IPS-18c (cell line): ENCODE results near the gene TRUB2.

ENCODE experiments used
- H3K4me3 ChIP-seq: 2 replicates; pipeline ENCODE4 v1.7.0; 2013; ENCODE audit warnings: low read depth, mild to moderate bottlenecking, low read length, moderate library complexity; ENCODE audit not compliant: insufficient read depth
- H3K9me3 ChIP-seq: one replicate; pipeline ENCODE4 v1.6.1; 2013; ENCODE audit warnings: mild to moderate bottlenecking, low read length, moderate library complexity; ENCODE audit not compliant: control insufficient read depth, insufficient read depth

Gene TRUB2

GRCh38 chr9:128322404-128323211, at the start of gene TRUB2, which contains the start of gene COQ4:
TSS of gene TRUB2 (minus strand) at chr9:128322447. CDS start at chr9:128322408, 39 bp downstream.
TSS of gene COQ4 (plus strand) at chr9:128322839. CDS start at chr9:128322859, 20 bp downstream.
- no peaks in the 10 kb centered on the region for H3K9me3 ChIP-seq
- peak within 1 kb of the TSS; percentile 86 for H3K4me3 ChIP-seq

GRCh38 chr9:128371630-128372117, 49.4 kb upstream of the TRUB2 start:
- peak overlapping the region; percentile 98 for H3K4me3 ChIP-seq
- H3K9me3 ChIP-seq: no peaks in the 10 kb centered on the region

GRCh38 chr9:128370752-128371629, 48.7 kb upstream of the TRUB2 start, which contains the start of gene URM1:
TSS of gene URM1 (plus strand) at chr9:128371374. CDS start at chr9:128371381, 7 bp downstream.
- Histone ChIP-seq H3K4me3 (peak within 1 kb of the TSS; percentile 98), H3K9me3 (no peaks in the 10 kb centered on the region)

GRCh38 chr9:128370367-128370751, 48.1 kb upstream of the TRUB2 start:
- Histone ChIP-seq H3K4me3 (peak overlapping the region; percentile 98), H3K9me3 (no peaks in the 10 kb centered on the region)

GRCh38 chr9:128369024-128369706, 46.9 kb upstream of the TRUB2 start:
- no peaks in the 10 kb centered on the region for H3K9me3 ChIP-seq

GRCh38 chr9:128365525-128365924, 43.3 kb upstream of the TRUB2 start:
- Histone ChIP-seq H3K9me3 (no peaks in the 10 kb centered on the region), H3K4me3 (peak overlapping the region; percentile 20; the same call in 1 of the 2 replicates)

More at GRCh38 chr9:128369024-128369706, 46.9 kb upstream of the TRUB2 start:
- H3K4me3 ChIP-seq: no peak overlapping the region

GRCh38 chr9:128362774-128363173, 40.5 kb upstream of the TRUB2 start:
- Histone ChIP-seq H3K4me3 (no peak overlapping the region), H3K9me3 (no peaks in the 10 kb centered on the region)

GRCh38 chr9:128361986-128362646, 39.9 kb upstream of the TRUB2 start:
- H3K4me3 ChIP-seq: peak overlapping the region; percentile 22; the same call in 1 of the 2 replicates
- H3K9me3 ChIP-seq: no peaks in the 10 kb centered on the region

- H3K9me3 ChIP-seq: no peaks in the 10 kb centered on the region
- peak overlapping the region; percentile 22; the same call in 1 of the 2 replicates for H3K4me3 ChIP-seq
These were observed 39.2 kb upstream of the TRUB2 start for GRCh38 chr9:128361296-128361985.

- Histone ChIP-seq H3K4me3 (no peak overlapping the region), H3K9me3 (no peaks in the 10 kb centered on the region)
These were observed 38.6 kb upstream of the TRUB2 start for GRCh38 chr9:128360826-128361225.

- Histone ChIP-seq H3K4me3 (no peak overlapping the region), H3K9me3 (no peaks in the 10 kb centered on the region)
These were observed 36.6 kb upstream of the TRUB2 start for GRCh38 chr9:128358861-128359260.

- Histone ChIP-seq H3K9me3 (no peaks in the 10 kb centered on the region), H3K4me3 (no peak overlapping the region)
These were observed 35.8 kb upstream of the TRUB2 start for GRCh38 chr9:128358090-128358489.

GRCh38 chr9:128355451-128355850, 33.2 kb upstream of the TRUB2 start:
- H3K4me3 ChIP-seq: no peak overlapping the region
- no peaks in the 10 kb centered on the region for H3K9me3 ChIP-seq

- H3K4me3 ChIP-seq: no peak overlapping the region
- no peaks in the 10 kb centered on the region for H3K9me3 ChIP-seq
These were observed 27.5 kb upstream of the TRUB2 start for GRCh38 chr9:128349772-128350171.

- Histone ChIP-seq H3K4me3 (no peak overlapping the region), H3K9me3 (no peaks in the 10 kb centered on the region)
These were observed 26.9 kb upstream of the TRUB2 start for GRCh38 chr9:128349125-128349524.
